Endothelial cell of umbilical vein (primary cell): ENCODE results near the gene PTGFRN. TPM values are rescaled to one million over a fixed set of nuclear protein-coding genes. Genes with fewer than 3 reads are reported as not detected.

Experiments used
- BruUV-seq: library from RNA; stranded (reverse); fragments of 400-500 nt; replicated peaks from 2 replicates; lab custom pipeline; 2021; lab: Mats Ljungman, UMichigan
- CTCF ChIA-PET: fragments of 300-600, 350-600 bp; sonication (Branson Sonifier 250); formaldehyde crosslinking; loops from one replicate; lab custom pipeline; 2021; ENCODE audit warnings: antibody characterized with exemption, inconsistent platforms; lab: Charles Lee
- POLR2A ChIA-PET: fragments of 300-600, 350-600 bp; sonication (Branson Sonifier 250); formaldehyde crosslinking; loops from one replicate; lab custom pipeline; 2021; ENCODE audit warnings: antibody characterized with exemption, inconsistent platforms; lab: Charles Lee
- DNase-seq: peaks from one replicate; pipeline ENCODE4 v3.0.0-alpha.2; 2011; ENCODE audit warnings: low read depth, low spot score
- FAIRE-seq: peaks from 2 replicates; lab custom pipeline; 2011; peaks lifted over from hg19 to GRCh38; lab: Jason Lieb, UNC
- H2AFZ ChIP-seq: 2 replicates; pipeline ENCODE4 v1.6.0; 2012; ENCODE audit warnings: low read depth, low read length, control low read depth, inconsistent platforms
- H3K27ac ChIP-seq: 2 replicates; pipeline ENCODE4 v1.5.1; 2011; ENCODE audit warnings: low read depth, mild to moderate bottlenecking, control low read depth, low read length, moderate library complexity; ENCODE audit not compliant: insufficient read depth
- H3K27me3 ChIP-seq, 2 experiments: 2 replicates each; pipeline versions ENCODE4 v1.6.0 to v1.6.1; 2011; ENCODE audit warnings: low read length in 2 of 2, mixed read lengths in 1 of 2; ENCODE audit not compliant: control insufficient read depth in 2 of 2, insufficient read depth in 2 of 2
- H3K36me3 ChIP-seq, 2 experiments: 2 replicates in 1 of 2; 3 replicates in 1 of 2; pipeline ENCODE4 v1.5.1; 2011; ENCODE audit warnings: low read length in 2 of 2, mild to moderate bottlenecking in 1 of 2, moderate library complexity in 1 of 2; ENCODE audit not compliant: control insufficient read depth in 2 of 2, insufficient read depth in 2 of 2; ENCODE audit errors: extremely low read depth in 1 of 2
- H3K4me1 ChIP-seq: 3 replicates; pipeline ENCODE4 v1.5.1; 2011; ENCODE audit warnings: mild to moderate bottlenecking, low read length; ENCODE audit not compliant: control insufficient read depth, insufficient read depth; ENCODE audit errors: extremely low read depth
- H3K4me2 ChIP-seq: 2 replicates; pipeline ENCODE4 v1.6.1; 2011; ENCODE audit warnings: low read length, control low read depth, mixed read lengths; ENCODE audit not compliant: insufficient read depth
- H3K4me3 ChIP-seq, 3 experiments: fragments of 200-600 bp in 1 of 3; sonication (generic), shearing (Covaris generic) in 1 of 3; replicated peaks in 1 of 3; 2 replicates each; pipeline ENCODE4 v1.5.1; 2011 to 2016; ENCODE audit warnings: control low read depth in 3 of 3, low read length in 3 of 3, mild to moderate bottlenecking in 2 of 3, inconsistent platforms in 1 of 3, low read depth in 1 of 3, moderate library complexity in 1 of 3; ENCODE audit not compliant: insufficient read depth in 1 of 3
- H3K79me2 ChIP-seq: 2 replicates; pipeline ENCODE4 v1.6.0; 2012; ENCODE audit warnings: low read length, inconsistent platforms; ENCODE audit not compliant: control insufficient read depth, insufficient read depth
- H3K9ac ChIP-seq: replicated peaks from 2 replicates; pipeline ENCODE3; 2011; ENCODE audit warnings: low read length, control low read depth; ENCODE audit not compliant: insufficient read depth; ENCODE audit errors: extremely low read depth
- H3K9me1 ChIP-seq: replicated peaks from 3 replicates; pipeline ENCODE4 v1.6.0; 2011; ENCODE audit warnings: mild to moderate bottlenecking, low read length; ENCODE audit not compliant: control insufficient read depth, insufficient read depth; ENCODE audit errors: extremely low read depth
- H3K9me3 ChIP-seq: replicated peaks from 2 replicates; pipeline ENCODE4 v1.5.1; 2012; ENCODE audit warnings: low read length, inconsistent platforms; ENCODE audit not compliant: control insufficient read depth, insufficient read depth
- H4K20me1 ChIP-seq: replicated peaks from 2 replicates; pipeline ENCODE3; 2011; ENCODE audit warnings: mild to moderate bottlenecking, low read length; ENCODE audit not compliant: control insufficient read depth, insufficient read depth; ENCODE audit errors: extremely low read depth
- EZH2 ChIP-seq: IDR thresholded peaks from 2 replicates; pipeline ENCODE4 v1.6.1; 2012; ENCODE audit warnings: borderline replicate concordance, low read depth, mild to moderate bottlenecking, moderate library complexity, low read length, inconsistent platforms; ENCODE audit not compliant: severe bottlenecking
- FOS ChIP-seq: IDR thresholded peaks from 2 replicates; pipeline ENCODE4 v1.6.1; 2011; ENCODE audit warnings: mild to moderate bottlenecking, low read length, moderate library complexity, borderline replicate concordance; ENCODE audit not compliant: insufficient read depth
- GATA2 ChIP-seq: IDR thresholded peaks from 2 replicates; pipeline ENCODE4 v1.7.0; 2011; ENCODE audit warnings: low read depth, mild to moderate bottlenecking, moderate library complexity, mixed read lengths, low read length; ENCODE audit not compliant: insufficient read length, insufficient read depth
- JUN ChIP-seq: IDR thresholded peaks from 2 replicates; pipeline ENCODE4 v1.6.1; 2011; ENCODE audit warnings: borderline replicate concordance, low read depth; ENCODE audit not compliant: insufficient read length, insufficient read depth
- MYC ChIP-seq: IDR thresholded peaks from one replicate; pipeline ENCODE4 v1.6.1; 2011; ENCODE audit warnings: mild to moderate bottlenecking, low read depth, low read length
- POLR2A ChIP-seq: IDR thresholded peaks from 2 replicates; pipeline ENCODE4 v1.6.1; 2012; ENCODE audit warnings: low read depth, mild to moderate bottlenecking, control low read depth, low read length
- POLR2AphosphoS5 ChIP-seq: IDR thresholded peaks from 2 replicates; pipeline ENCODE4 v1.6.1; 2012; ENCODE audit warnings: low read depth, mild to moderate bottlenecking, control low read depth, low read length, moderate library complexity; ENCODE audit not compliant: insufficient read depth
- dilution Hi-C: fragments of 300-500 bp; cut with MboI; formaldehyde crosslinking; loops from one replicate; pipeline ENCODE4 v1.15.0; 2019; ENCODE audit warnings: low sequenced_read_pairs; ENCODE audit not compliant: extremely low pct_ligation_motif_present
- intact Hi-C: fragments of 100-400 bp; cut with micrococcal nuclease; formaldehyde crosslinking; loops from one replicate; pipeline ENCODE4 v1.10.0; 2022
- polyA plus RNA-seq, 4 experiments: library from polyadenylated mRNA; depleted of rRNA in 3 of 4; stranded (reverse) in 3 of 4; unstranded in 1 of 4; fragments of >200 nt; gene quantifications; 2 replicates each; pipeline versions ENCODE4 v1.2.1 to v1.2.3, GENCODE V29; 2011 to 2012; ENCODE audit warnings: missing spikeins in 1 of 4
- total RNA-seq: library from RNA; stranded (reverse); gene quantifications from 2 replicates; pipeline ENCODE4 v1.2.3, GENCODE V29; 2021
- TF ChIP-seq, protein P1 (sequence below): IDR thresholded peaks from 2 replicates; pipeline ENCODE4 v1.6.1; 2011; ENCODE audit not compliant: insufficient read depth, insufficient read length
- TF ChIP-seq, protein P2 (sequence below), 2 donors: IDR thresholded peaks; 1 replicate in 1 of 2; 2 replicates in 1 of 2; pipeline ENCODE4 v1.5.1; 2011; ENCODE audit warnings: low read length in 2 of 2, mild to moderate bottlenecking in 2 of 2, moderate library complexity in 2 of 2, control low read depth in 1 of 2, inconsistent platforms in 1 of 2, low read depth in 1 of 2; ENCODE audit not compliant: insufficient read depth in 1 of 2; ENCODE audit errors: extremely low read depth in 1 of 2

PTGFRN gene
- total and polyA plus RNA-seq, 2 donors (not counting 3 experiments of a cell fraction or from before 2014, with no cell fraction given): 39.6 to 60.7 TPM

DNA sequence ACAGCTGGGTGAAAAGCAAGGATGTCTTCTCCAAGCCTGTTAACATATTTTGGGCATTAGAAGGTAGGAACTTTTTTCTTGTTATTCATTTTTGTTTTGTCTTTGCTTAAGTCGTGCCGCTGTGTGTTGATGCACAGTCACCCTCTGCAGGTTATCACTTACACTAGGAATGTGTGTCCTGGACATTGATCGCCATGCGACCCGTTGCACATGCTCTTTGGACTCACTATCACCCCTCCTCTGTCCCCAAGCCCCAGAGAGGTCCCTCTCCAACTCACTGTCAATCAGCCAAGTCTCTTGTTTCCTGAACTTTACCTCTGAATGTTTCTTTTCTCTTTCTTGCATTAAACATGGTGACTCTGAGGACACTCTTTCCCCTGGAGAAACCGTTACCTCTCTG lies 51.9 kb downstream of the PTGFRN start:
- ChIA-PET CTCF (no interaction called here), POLR2A (no interaction called here)
- no peaks in the 10 kb centered on the region for H4K20me1 ChIP-seq
- no peak overlapping the region for H2AFZ ChIP-seq
- no peaks in the 10 kb centered on the region for H3K79me2 ChIP-seq
- no peak overlapping the region for H3K4me3 ChIP-seq
- BruUV-seq: no TSS peak
- no peaks in the 10 kb centered on the region for H3K9me1 ChIP-seq
- no peak for DNase-seq
- FAIRE-seq: no peak
- dilution Hi-C loops (no loop called here), intact Hi-C loops (no loop called here)
- peaks cover 0 to 2% of the 10 kb centered on the region in 2 experiments for H3K36me3 ChIP-seq
- TF ChIP-seq POLR2A (no peak), JUN (no peak), MYC (no peak), GATA2 (no peak)
- TF ChIP-seq, protein P1, sequence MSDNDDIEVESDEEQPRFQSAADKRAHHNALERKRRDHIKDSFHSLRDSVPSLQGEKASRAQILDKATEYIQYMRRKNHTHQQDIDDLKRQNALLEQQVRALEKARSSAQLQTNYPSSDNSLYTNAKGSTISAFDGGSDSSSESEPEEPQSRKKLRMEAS: no peak
- no peaks in the 10 kb centered on the region for H3K4me1 ChIP-seq
- H3K9ac ChIP-seq: no peak overlapping the region
- H3K9me3 ChIP-seq: no peaks in the 10 kb centered on the region
- no peak overlapping the region for H3K27ac ChIP-seq
- H3K27me3 ChIP-seq: no peaks in the 10 kb centered on the region
- H3K4me2 ChIP-seq: no peak overlapping the region

DNA sequence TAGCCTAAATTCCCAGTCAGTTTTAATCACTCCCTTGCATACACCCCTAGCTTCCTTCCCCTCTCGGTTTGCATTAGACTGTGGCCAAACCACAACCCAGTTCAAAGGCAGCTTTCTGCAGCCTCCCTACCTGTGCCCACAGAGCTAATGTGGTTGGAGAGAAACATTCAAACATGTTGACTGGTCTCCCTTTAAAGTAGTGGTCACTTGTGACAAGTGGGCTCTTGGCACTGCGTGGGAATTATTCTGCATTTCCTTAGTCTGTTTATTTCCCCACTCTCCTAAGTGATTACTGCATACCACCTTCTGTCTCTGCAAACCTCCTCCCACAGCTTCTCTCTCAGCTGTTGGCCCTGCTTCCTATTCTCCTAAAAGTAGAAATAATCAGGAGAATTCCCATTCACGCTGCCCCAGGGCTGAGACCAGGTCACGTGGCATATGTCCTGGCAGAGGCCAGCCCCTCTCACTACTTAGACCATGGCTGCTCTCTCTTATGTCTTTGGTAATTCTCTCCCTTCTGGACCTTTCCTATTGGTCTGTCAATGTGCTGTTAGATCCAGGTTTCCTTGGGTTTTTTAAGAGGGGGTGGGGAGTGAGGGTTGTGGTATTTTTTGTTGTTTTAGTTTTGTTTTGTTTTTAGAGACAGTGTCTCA lies 53.4 kb downstream of the PTGFRN start:
- ChIA-PET CTCF (interaction anchor here (1.8 kb wide), 1 partner anchor 226 kb away, joined by 5 read pairs; no protein-coding TSS in a partner anchor), POLR2A (no interaction called here)
- Histone ChIP-seq H3K9ac (no peak overlapping the region), H3K79me2 (no peaks in the 10 kb centered on the region), H3K9me3 (no peaks in the 10 kb centered on the region), H3K27ac (no peak overlapping the region), H3K9me1 (no peaks in the 10 kb centered on the region), H3K27me3 (no peaks in the 10 kb centered on the region), H4K20me1 (no peaks in the 10 kb centered on the region), H3K4me2 (no peak overlapping the region), H3K36me3 (peaks cover 0 to 4% of the 10 kb centered on the region in 2 experiments), H3K4me1 (no peaks in the 10 kb centered on the region), H3K4me3 (no peak overlapping the region), H2AFZ (no peak overlapping the region)
- dilution Hi-C loops: no loop called here
- FAIRE-seq (no peak), DNase-seq (no peak)
- no TSS peak for BruUV-seq
- TF ChIP-seq, protein P1: no peak
- TF ChIP-seq JUN (no peak), EZH2 (no peak), POLR2A (no peak), MYC (no peak), POLR2AphosphoS5 (no peak), FOS (no peak), GATA2 (no peak)
- TF ChIP-seq, protein P2, sequence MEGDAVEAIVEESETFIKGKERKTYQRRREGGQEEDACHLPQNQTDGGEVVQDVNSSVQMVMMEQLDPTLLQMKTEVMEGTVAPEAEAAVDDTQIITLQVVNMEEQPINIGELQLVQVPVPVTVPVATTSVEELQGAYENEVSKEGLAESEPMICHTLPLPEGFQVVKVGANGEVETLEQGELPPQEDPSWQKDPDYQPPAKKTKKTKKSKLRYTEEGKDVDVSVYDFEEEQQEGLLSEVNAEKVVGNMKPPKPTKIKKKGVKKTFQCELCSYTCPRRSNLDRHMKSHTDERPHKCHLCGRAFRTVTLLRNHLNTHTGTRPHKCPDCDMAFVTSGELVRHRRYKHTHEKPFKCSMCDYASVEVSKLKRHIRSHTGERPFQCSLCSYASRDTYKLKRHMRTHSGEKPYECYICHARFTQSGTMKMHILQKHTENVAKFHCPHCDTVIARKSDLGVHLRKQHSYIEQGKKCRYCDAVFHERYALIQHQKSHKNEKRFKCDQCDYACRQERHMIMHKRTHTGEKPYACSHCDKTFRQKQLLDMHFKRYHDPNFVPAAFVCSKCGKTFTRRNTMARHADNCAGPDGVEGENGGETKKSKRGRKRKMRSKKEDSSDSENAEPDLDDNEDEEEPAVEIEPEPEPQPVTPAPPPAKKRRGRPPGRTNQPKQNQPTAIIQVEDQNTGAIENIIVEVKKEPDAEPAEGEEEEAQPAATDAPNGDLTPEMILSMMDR (IDR thresholded peaks at IDR 0.05; ENCODE audit: extremely low read depth in 1 of 2, insufficient read depth in 1 of 2, low read depth in 1 of 2, low read length in 2 of 2): no peak
- intact Hi-C loops: no loop called here
